Tibial nerve (tissue), 4 donors: ENCODE results near the gene TMEM120B.

Source experiments
- CTCF ChIP-seq, 5 experiments: fragments of 200-600 bp in 3 of 5; fragments of 450-650 bp in 2 of 5; sonication (generic) in 3 of 5; IDR thresholded peaks; one replicate each; pipeline ENCODE4 v1.5.1; 2016 to 2019; ENCODE audit warnings: antibody characterized with exemption in 5 of 5, mild to moderate bottlenecking in 3 of 5, moderate library complexity in 2 of 5
- EP300 ChIP-seq, 2 donors: sonication (generic); formaldehyde crosslinking; IDR thresholded peaks; one replicate each; pipeline ENCODE4 v1.6.1; 2017; ENCODE audit warnings: antibody characterized with exemption in 2 of 2, mild to moderate bottlenecking in 1 of 2

- TF ChIP-seq CTCF (IDR thresholded peaks at IDR 0.05) = no peak
- no peak for TF ChIP-seq EP300 (IDR thresholded peaks at IDR 0.05)
These were observed 3.4 kb downstream of the TMEM120B start for GRCh38 chr12:121715862-121716435.
